ENCODE measurements around the gene NDUFA7.

DNA sequence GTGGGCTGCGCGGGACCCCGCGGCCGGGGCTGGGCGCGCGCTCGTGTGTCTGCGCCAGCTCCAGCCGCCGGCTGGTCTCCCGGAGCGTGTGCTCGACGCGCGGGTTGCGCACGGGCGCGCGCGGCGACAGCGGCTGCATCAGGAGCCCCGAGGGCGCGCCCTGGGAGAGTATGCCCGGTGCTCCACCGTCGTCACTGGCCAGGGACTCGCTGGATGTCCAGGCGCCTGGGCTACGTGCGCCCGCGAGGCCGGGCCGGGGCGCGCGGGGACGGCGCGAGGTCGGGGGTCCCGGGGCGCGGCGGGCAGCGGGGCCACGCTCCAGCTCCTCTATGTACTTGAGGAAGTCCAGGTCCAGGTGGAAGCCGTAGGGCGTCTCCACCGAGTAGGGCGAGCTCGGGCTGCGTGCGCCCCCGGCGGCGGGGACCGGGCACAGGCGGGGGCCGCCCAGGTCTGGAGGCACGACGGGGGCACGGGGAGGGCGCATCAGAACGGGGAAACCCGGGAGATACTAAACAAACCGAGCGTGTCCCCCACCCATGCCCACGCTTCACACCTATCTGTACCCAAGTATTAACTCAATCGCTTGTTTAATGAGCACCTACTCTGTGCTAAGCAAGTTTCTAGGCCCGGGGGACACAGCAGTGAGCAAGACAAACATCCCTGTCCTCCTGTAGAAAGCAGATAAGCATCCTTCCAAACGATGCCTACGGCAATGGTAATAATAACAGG lies 14.3 kb upstream of the NDUFA7 start:
- TF ChIP-seq GATA2 (IDR thresholded peaks at IDR 0.05; ENCODE audit: low read depth, low read length) (no peak), GATA3 (IDR thresholded peaks at IDR 0.05; ENCODE audit: low read depth, low read length) (no peak)
